HL-60/S4 treated with retinoic acid at 250 ng/mL for 4 days and 3 days (cell line): ENCODE results near the gene DCLK2.

ENCODE experiments used
- in situ Hi-C: fragments of 300-500 bp; cut with MboI; formaldehyde crosslinking; loops from 2 replicates; pipeline ENCODE4 v1.7.0; 2022; ENCODE audit warnings: low sequenced_read_pairs

Gene DCLK2

DNA sequence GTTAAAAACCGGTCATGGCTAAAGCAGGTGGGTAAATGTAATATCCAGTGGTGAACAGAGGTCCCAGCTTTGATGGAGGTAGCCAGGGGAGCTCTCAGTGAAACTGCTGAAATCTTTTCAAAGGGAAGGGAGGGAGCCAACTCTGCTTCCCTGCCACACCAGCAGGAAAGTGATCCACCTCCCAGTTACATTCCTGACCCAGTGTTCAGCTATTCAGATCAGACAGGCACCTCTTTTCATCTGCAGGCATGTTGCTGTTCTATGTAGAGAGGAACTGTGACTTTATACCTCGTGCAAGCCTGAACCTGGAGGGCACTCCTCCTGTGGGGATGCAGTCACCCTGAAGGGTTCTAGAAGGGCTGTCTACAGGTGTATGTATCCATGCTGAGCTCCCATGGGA is 37.6 kb downstream of the DCLK2 start:
- in situ Hi-C loops = no loop called here

GRCh38 chr4:150116506-150116905 is 38.3 kb downstream of the DCLK2 start:
- in situ Hi-C loops = no loop called here

DNA sequence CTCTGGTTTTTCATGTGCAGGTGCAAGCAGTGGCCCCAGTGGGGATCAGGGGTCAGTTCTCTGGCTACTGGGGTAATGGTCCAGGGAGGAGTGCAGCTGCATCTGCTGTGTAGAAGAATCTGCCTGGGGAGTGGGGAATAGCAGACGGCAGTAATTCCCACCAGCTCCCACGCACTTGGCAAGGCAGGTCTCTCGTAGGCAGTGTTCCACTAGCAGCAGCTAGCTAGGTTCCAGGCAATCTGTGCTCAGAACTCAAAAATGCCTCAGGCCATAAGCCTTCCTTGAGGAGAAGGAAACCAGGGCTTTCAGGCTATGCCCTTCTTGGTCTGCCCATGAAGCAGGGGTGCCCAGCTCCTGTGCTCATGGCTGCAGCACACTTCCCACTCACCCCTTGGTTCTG is 38.8 kb downstream of the DCLK2 start:
- in situ Hi-C loops = no loop called here

DNA sequence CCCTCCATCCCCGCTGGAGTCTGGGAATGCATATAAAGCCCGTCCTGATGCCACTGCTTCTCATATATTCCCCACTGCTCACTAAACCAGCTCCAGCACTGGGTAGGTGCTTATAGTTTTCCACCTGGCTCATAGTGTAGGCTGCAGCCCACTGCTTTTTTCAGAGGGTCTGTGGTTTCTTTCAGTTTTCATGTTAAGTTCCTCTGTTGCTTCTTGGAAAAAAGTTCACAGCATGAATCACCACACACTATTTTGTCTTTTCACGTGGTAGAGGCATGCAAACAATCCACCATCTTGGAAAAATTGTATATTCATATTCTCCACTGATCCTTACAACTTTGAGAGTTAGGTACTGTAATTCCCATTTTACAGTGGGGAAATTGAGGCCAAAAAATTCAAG is 39.4 kb downstream of the DCLK2 start:
- in situ Hi-C loops = no loop called here

DNA sequence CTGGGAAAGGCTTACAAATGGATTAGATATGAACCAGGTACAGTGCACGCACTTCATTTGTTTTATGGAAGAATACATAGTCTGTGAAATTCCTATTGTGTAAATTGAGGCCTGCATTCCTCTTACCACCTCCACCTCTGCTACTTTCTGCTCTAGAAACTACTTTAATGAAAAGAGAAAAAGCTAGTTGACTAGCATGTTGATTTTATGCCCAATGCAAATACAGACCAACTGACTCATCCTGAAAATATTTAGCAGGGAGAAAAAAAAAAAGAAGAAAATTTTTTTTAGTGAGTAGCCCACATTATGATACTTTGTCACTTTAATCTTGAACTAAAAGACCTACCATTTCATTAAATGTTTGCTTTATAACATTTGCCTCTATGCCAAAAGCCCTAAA is 41.2 kb downstream of the DCLK2 start:
- in situ Hi-C loops = no loop called here

DNA sequence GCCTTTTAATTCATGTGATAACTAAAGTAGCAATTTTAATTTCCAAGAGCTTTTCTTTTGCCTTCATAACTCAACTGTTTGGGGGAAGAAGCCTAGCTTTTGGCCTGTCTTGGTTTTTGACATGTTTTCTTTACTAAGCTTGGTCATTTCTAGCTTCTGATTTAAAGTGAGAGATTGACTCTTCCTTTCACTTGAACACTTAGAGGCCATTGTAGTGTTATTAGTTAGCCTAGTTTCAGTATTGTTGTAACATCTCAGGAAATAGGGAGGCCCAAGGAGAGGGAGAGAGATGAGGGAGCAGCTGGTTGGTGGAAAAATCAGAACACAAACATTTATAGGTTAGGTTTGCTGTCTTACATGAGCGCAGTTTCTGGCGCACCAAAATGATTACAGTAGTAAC is 44.8 kb downstream of the DCLK2 start:
- in situ Hi-C loops = no loop called here

DNA sequence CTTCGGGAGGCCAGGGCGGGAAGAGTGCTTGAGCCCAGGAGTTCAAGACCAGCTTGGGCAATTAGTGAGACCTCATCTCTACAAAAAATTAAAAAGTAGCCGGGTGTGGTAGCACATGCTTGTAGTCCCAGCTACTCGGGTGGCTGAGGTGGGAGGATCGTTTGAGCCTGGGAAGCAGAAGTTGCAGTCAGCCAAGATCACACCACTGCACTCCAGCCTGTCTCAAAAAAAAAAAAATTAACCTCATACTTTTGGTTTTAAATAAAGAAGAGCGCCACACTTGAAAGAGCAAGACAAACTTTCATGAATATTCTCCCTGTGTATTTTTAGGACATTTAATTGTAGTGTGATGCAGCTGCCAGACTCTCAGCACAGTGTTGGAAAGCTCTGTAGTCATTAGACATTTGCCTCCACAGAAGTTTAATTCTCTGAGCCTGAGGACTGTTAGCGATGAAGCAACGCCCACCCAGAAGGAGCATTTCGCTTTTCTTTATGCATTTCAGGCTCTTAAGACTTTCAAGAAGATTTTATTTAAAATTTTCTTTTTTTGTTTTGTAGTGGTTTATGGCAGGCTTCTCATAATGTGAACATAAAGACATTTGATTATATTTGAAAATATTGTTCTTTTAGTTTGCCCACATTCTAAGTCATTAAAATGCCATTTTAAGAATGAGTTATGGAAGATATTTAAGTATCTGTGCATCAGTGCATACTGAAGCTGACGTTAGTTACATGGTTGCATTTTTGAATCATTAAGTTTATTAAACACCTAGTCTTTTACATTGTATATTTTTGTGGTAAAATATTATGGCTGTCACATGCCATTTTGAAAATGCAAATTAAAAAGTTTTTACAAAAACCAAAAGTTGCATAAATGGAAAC is 45.8 kb downstream of the DCLK2 start:
- in situ Hi-C loops = no loop called here

GRCh38 chr4:150126201-150126863 is 48.1 kb downstream of the DCLK2 start:
- in situ Hi-C loops = no loop called here

- in situ Hi-C loops = no loop called here
Measured at GRCh38 chr4:150126864-150127203, 48.6 kb downstream of the DCLK2 start.

DNA sequence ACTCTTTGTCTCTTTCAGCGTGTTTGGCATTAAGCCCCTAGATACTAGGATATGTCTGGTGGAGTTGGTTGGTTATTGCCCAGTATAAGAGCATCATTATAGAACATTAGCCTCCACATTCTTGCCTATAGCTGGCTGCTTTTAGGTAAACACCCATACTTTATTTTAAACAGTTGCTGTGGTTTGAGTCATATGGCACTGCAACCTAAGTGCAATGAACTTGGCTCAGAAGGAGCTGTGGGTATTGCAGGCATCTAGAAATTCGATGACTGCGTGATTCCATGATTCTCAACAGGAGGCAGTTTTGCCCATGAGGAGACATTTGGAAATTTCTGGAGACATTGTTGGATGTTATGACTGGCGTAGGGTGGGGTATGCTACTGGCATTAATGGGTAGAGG is 49.5 kb downstream of the DCLK2 start:
- in situ Hi-C loops = no loop called here

DNA sequence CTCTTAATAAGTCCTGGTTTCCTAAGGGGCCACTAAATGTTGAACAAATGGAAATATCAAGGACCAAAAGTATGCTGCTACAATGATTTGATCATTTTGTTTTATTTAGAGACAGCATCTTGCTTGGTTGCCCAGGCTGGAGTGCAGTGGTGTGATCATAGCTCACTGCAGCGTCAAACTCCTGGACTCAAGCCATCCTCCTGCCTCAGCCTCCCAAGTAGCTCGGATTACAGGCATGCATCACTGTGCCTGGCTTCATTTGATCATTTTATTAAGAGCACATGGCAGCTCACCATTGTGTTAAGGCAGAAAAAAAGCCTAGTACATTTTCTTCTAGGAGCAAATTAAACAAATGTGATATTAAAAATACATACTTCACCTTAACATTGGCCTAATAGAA is 52.7 kb downstream of the DCLK2 start:
- in situ Hi-C loops = no loop called here

GRCh38 chr4:150131581-150132228 is 53.5 kb downstream of the DCLK2 start:
- in situ Hi-C loops = no loop called here

- in situ Hi-C loops = no loop called here
Measured at GRCh38 chr4:150133605-150134004, 55.4 kb downstream of the DCLK2 start.

- in situ Hi-C loops = no loop called here
Measured at GRCh38 chr4:150135134-150135772, 57.0 kb downstream of the DCLK2 start.

- in situ Hi-C loops = no loop called here
Measured at GRCh38 chr4:150136036-150136435, 57.8 kb downstream of the DCLK2 start.

- in situ Hi-C loops = no loop called here
Measured at GRCh38 chr4:150136481-150136880, 58.2 kb downstream of the DCLK2 start.

DNA sequence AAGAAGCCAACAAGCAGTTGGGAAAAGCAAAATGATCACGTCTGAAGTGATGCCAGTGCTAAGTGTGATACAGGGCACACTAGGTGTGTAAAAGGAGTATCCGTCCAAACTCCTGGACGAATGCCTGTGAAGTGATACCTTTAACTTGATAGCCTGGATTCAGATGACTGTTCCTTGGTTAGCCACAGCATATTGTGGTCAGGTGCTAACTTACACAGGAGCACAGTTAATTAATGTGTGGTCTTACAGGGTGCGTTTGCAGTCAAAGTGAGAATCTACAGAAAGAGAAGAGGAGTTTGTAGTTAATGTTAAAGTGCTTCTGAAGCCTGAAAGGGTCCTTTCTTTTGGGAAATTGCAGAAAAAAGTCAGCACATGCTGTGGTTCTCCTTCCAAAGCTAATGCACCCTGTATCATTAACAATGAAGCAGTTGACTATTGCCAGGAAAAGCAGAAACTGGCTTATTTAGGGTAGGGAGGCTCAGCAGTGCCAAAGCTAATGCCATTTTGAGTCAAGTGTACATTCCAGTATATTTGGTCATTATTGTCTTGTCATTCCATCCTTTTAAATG is 61.1 kb downstream of the DCLK2 start:
- in situ Hi-C loops = no loop called here

DNA sequence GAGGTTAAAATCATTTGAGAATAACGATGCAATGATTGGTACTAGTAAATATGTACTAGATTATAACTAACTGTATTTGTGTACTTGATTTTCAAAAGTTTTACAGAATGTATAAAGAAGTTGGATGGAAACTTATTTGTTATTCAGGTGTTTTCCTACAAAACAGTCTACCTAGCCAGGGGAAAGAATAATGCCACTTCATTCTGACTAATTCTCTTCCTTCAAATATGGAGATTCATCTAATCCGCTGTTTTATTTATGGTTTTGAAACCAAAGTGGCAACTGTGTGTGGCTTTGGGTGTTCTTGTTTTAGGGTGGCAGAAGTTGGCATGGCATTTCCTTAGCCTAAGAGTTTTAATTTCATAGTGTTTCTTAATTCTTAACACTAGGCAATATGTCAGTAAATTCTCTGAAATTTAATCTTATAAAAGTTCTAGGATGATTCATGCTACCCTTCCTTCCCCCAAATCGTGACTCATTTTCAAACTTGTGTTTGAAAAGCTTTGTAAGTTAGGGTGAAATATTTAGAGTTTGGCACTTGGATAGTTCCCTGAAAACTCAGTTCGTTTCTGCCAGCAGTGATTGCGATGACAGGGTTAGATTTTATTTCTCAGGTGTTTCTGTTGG is 62.6 kb downstream of the DCLK2 start:
- in situ Hi-C loops = no loop called here

GRCh38 chr4:150141756-150142155 is 63.5 kb downstream of the DCLK2 start:
- in situ Hi-C loops = no loop called here

GRCh38 chr4:150142831-150143230 is 64.6 kb downstream of the DCLK2 start:
- in situ Hi-C loops = no loop called here
